ENCODE measurements around the gene NOP16. TPM values are rescaled to one million over a fixed set of nuclear protein-coding genes. Genes with fewer than 3 reads are reported as not detected.
A peak's percentile ranks its signal among the peaks of the same experiment; 100 is the strongest.

Gene NOP16
- total and polyA plus RNA-seq, 2 of the 13 experiments (the other 11 are each of a cell fraction or from before 2014, with no cell fraction given) = 43.3 to 48.4 TPM

DNA sequence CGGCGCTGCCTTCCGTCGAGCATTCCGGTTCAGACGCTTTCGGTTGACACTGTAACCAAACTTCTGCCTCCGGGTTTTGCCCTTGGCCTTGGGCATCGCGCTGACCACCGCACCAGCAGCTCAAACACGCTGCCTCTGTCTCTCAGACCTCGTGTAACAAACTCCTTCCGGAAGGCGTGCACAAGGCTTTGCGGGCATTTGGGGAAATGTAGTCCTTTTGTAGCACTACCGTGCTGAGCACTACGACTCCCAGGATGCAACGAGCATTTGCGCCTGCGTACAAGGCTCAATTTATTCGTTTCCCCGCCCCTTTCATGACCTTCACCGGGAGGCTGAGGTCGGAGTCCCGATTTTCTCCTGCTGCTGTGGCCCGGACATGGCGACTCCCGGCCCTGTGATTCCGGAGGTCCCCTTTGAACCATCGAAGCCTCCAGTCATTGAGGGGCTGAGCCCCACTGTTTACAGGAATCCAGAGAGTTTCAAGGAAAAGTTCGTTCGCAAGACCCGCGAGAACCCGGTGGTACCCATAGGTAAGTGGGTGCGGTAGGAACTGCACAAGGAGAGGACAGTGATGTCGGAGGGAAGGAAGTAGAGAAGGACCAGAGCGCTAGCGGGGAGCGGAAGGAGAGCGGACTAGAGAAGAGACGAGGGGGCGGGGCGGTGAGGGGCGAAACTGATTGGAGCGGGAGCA lies at the start of gene NOP16, which contains the start of gene HIGD2A (continued):
- TF ChIP-seq, protein P1, sequence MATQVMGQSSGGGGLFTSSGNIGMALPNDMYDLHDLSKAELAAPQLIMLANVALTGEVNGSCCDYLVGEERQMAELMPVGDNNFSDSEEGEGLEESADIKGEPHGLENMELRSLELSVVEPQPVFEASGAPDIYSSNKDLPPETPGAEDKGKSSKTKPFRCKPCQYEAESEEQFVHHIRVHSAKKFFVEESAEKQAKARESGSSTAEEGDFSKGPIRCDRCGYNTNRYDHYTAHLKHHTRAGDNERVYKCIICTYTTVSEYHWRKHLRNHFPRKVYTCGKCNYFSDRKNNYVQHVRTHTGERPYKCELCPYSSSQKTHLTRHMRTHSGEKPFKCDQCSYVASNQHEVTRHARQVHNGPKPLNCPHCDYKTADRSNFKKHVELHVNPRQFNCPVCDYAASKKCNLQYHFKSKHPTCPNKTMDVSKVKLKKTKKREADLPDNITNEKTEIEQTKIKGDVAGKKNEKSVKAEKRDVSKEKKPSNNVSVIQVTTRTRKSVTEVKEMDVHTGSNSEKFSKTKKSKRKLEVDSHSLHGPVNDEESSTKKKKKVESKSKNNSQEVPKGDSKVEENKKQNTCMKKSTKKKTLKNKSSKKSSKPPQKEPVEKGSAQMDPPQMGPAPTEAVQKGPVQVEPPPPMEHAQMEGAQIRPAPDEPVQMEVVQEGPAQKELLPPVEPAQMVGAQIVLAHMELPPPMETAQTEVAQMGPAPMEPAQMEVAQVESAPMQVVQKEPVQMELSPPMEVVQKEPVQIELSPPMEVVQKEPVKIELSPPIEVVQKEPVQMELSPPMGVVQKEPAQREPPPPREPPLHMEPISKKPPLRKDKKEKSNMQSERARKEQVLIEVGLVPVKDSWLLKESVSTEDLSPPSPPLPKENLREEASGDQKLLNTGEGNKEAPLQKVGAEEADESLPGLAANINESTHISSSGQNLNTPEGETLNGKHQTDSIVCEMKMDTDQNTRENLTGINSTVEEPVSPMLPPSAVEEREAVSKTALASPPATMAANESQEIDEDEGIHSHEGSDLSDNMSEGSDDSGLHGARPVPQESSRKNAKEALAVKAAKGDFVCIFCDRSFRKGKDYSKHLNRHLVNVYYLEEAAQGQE (IDR thresholded peaks at IDR 0.05; ENCODE audit: borderline replicate concordance in 1 of 2, low read depth in 1 of 2, low read length in 2 of 2) = peak in 1 of 2 experiments; percentile 50; a peak in 1 of 4 replicates
- peak; percentile 75 for TF ChIP-seq ZBTB7A (CRISPR knock-in tag; IDR thresholded peaks at IDR 0.05)
- TF ChIP-seq NFIC (IDR thresholded peaks at IDR 0.05; ENCODE audit: low read length) = no peak
- peak; percentile 98 for TF ChIP-seq DMAP1 (CRISPR knock-in tag; IDR thresholded peaks at IDR 0.05)
- TF ChIP-seq SKI (IDR thresholded peaks at IDR 0.05; ENCODE audit: partially characterized antibody) = no peak
- no peak for TF ChIP-seq PCBP1 (IDR thresholded peaks at IDR 0.05; ENCODE audit: borderline replicate concordance, low read depth, low read length)
- peak; percentile 52 to 74; a peak in 3 of 4 replicates for TF ChIP-seq KLF16 (CRISPR knock-in tag; IDR thresholded peaks at IDR 0.05)
- TF ChIP-seq ZBTB7B (CRISPR knock-in tag; IDR thresholded peaks at IDR 0.05) = peak; percentile 44; the same call in 1 of the 2 replicates
- TF ChIP-seq, protein P2, sequence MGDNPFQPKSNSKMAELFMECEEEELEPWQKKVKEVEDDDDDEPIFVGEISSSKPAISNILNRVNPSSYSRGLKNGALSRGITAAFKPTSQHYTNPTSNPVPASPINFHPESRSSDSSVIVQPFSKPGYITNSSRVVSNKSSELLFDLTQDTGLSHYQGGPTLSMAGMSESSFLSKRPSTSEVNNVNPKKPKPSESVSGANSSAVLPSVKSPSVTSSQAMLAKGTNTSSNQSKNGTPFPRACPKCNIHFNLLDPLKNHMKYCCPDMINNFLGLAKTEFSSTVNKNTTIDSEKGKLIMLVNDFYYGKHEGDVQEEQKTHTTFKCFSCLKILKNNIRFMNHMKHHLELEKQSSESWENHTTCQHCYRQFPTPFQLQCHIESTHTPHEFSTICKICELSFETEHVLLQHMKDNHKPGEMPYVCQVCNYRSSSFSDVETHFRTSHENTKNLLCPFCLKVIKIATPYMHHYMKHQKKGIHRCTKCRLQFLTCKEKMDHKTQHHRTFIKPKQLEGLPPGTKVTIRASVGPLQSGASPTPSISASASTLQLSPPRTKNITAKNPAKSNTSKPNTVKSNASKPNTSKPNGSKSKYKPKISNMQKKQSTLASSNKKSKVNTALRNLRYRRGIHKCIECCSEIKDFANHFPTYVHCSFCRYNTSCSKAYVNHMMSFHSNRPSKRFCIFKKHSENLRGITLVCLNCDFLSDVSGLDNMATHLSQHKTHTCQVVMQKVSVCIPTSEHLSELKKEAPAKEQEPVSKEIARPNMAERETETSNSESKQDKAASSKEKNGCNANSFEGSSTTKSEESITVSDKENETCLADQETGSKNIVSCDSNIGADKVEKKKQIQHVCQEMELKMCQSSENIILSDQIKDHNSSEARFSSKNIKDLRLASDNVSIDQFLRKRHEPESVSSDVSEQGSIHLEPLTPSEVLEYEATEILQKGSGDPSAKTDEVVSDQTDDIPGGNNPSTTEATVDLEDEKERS (CRISPR knock-in tag; IDR thresholded peaks at IDR 0.05) = peak; percentile 57; the same call in 1 of the 2 replicates
- no peak for TF ChIP-seq ZSCAN12 (CRISPR knock-in tag; IDR thresholded peaks at IDR 0.05)
- TF ChIP-seq PRMT3 (CRISPR knock-in tag; IDR thresholded peaks at IDR 0.05; ENCODE audit: borderline replicate concordance, low read depth) = peak; percentile 72; the same call in 1 of the 2 replicates
- peak; percentile 87 for TF ChIP-seq ZNF891 (CRISPR knock-in tag; IDR thresholded peaks at IDR 0.05)
- TF ChIP-seq ZNF841 (CRISPR knock-in tag; IDR thresholded peaks at IDR 0.05; ENCODE audit: borderline replicate concordance) = no peak
- peak; percentile 27; the same call in 1 of the 2 replicates for TF ChIP-seq FOSL2 (CRISPR knock-in tag; IDR thresholded peaks at IDR 0.05)
- TF ChIP-seq, protein P3, sequence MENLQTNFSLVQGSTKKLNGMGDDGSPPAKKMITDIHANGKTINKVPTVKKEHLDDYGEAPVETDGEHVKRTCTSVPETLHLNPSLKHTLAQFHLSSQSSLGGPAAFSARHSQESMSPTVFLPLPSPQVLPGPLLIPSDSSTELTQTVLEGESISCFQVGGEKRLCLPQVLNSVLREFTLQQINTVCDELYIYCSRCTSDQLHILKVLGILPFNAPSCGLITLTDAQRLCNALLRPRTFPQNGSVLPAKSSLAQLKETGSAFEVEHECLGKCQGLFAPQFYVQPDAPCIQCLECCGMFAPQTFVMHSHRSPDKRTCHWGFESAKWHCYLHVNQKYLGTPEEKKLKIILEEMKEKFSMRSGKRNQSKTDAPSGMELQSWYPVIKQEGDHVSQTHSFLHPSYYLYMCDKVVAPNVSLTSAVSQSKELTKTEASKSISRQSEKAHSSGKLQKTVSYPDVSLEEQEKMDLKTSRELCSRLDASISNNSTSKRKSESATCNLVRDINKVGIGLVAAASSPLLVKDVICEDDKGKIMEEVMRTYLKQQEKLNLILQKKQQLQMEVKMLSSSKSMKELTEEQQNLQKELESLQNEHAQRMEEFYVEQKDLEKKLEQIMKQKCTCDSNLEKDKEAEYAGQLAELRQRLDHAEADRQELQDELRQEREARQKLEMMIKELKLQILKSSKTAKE (CRISPR knock-in tag; IDR thresholded peaks at IDR 0.05; ENCODE audit: borderline replicate concordance) = peak; percentile 60; the same call in 1 of the 2 replicates
- 0 out of 2 replicates have a peak, but pooled peaks have one; percentile 65 for TF ChIP-seq EED (CRISPR knock-in tag; IDR thresholded peaks at IDR 0.05)
- no peak for TF ChIP-seq ZNF382 (CRISPR knock-in tag; IDR thresholded peaks at IDR 0.05; ENCODE audit: borderline replicate concordance)
- TF ChIP-seq, protein P4, sequence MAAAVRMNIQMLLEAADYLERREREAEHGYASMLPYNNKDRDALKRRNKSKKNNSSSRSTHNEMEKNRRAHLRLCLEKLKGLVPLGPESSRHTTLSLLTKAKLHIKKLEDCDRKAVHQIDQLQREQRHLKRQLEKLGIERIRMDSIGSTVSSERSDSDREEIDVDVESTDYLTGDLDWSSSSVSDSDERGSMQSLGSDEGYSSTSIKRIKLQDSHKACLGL (CRISPR knock-in tag; IDR thresholded peaks at IDR 0.05) = peak; percentile 98; the same call in 1 of the 2 replicates
- TF ChIP-seq, protein P5, sequence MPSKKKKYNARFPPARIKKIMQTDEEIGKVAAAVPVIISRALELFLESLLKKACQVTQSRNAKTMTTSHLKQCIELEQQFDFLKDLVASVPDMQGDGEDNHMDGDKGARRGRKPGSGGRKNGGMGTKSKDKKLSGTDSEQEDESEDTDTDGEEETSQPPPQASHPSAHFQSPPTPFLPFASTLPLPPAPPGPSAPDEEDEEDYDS (CRISPR knock-in tag; IDR thresholded peaks at IDR 0.05) = peak; percentile 94
